Activated naive CD4-positive, alpha-beta T cell treated with anti-CD3 and anti-CD28 coated beads for 36 hours (primary cell): ENCODE results near the gene DIAPH1. TPM values are rescaled to one million over a fixed set of nuclear protein-coding genes. Genes with fewer than 3 reads are reported as not detected.

Experiments
- CTCF ChIA-PET: fragments of 350-600 bp; sonication (Branson Sonifier 250); formaldehyde crosslinking; loops from one replicate; lab custom pipeline; 2021; ENCODE audit warnings: antibody characterized with exemption; lab: Charles Lee
- DNase-seq: peaks from one replicate; pipeline ENCODE4 v3.0.0-alpha.2; 2020
- H3K27ac Mint-ChIP-seq: one replicate; pipeline ENCODE4 v1.8.0; 2021; ENCODE audit warnings: mild to moderate bottlenecking, mixed read lengths
- H3K27me3 Mint-ChIP-seq: one replicate; pipeline ENCODE4 v1.8.0; 2021; ENCODE audit warnings: low read depth, mixed read lengths
- H3K36me3 Mint-ChIP-seq: one replicate; pipeline ENCODE4 v1.8.0; 2021; ENCODE audit warnings: low read depth, mixed read lengths
- H3K4me1 Mint-ChIP-seq: one replicate; pipeline ENCODE4 v1.8.0; 2021; ENCODE audit warnings: low read depth, mixed read lengths
- H3K4me3 Mint-ChIP-seq: one replicate; pipeline ENCODE4 v1.8.0; 2021; ENCODE audit warnings: mild to moderate bottlenecking, moderate library complexity, mixed read lengths
- H3K9me3 Mint-ChIP-seq: one replicate; pipeline ENCODE4 v1.8.0; 2021; ENCODE audit warnings: mixed read lengths
- intact Hi-C: fragments of 100-400 bp; cut with micrococcal nuclease; formaldehyde crosslinking; loops from one replicate; pipeline ENCODE4 v1.15.1; 2023
- total RNA-seq, 2 experiments: library from RNA; stranded (reverse); gene quantifications; one replicate each; pipeline ENCODE4 v1.2.3, GENCODE V29; 2021

The DIAPH1 gene
- total RNA-seq, 2 experiments from 2014 or later: 165 to 169 TPM

DNA sequence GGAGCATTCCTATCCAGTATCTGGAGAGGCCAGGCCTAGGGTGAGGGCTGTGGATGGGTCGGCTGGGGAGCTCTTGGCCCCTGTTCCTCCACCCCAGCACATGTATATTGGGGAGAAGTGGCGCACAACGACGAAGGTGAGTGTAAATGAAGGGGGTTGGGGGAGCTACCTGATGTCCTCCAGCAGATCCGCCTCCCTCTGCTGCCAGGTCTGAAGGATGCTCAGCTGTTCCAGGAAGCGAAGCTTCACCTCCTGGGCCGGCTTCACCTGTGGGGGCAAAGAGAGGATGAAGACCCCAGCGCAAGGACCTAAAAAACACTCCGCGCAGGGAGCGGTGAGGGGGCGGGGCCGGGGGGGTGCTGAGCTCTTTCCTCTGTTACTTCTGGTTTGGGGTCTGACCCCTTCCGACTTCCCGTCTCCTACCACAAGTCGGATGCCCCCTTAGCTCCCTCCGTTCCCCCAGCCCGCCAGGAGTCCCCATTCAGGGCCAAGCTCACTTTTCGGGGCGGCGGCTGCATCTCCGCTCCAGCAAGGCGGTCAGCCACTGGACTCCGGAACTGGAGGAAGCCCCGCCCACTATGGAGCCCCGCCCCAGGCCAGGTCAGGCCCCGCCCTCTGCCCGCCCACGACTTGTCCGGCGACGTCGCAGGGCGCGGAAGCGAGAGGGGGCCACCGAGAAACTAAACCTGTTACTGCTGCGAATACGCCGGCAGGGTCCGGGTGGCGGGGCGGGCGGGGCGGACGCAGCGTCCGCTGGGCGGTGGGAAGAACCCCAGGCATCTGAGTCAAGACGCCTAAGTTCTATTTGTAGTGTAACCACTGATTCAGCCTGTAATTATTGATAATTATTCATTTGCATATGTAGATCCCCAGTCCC is 32.3 kb upstream of the DIAPH1 start, which contains the start of gene FCHSD1:
FCHSD1 (minus strand) TSS at position 568 of the 877 bp plus-strand sequence; CDS start at position 518, 50 bp downstream.
- H3K4me3 Mint-ChIP-seq: peak within 1 kb of the TSS; percentile 89
- peak within 1 kb of the TSS; percentile 84 for H3K27ac Mint-ChIP-seq
- no peaks in the 10 kb centered on the region for H3K36me3 Mint-ChIP-seq
- H3K4me1 Mint-ChIP-seq: peaks cover 18% of the 10 kb centered on the region
- intact Hi-C loops: loop anchor here (1.0 kb wide), 3 partner anchors 9 to 59 kb away; no protein-coding TSS in a partner anchor
- no peaks in the 10 kb centered on the region for H3K27me3 Mint-ChIP-seq
- peak; percentile 86 for DNase-seq
- H3K9me3 Mint-ChIP-seq: no peaks in the 10 kb centered on the region
- CTCF ChIA-PET: interaction anchor here (0.6 to 2.6 kb wide), 13 partner anchors 8 to 322 kb away, joined by 3 to 14 read pairs (median 3); partner anchors contain the start of genes HDAC3, RELL2 and RNF14

DNA sequence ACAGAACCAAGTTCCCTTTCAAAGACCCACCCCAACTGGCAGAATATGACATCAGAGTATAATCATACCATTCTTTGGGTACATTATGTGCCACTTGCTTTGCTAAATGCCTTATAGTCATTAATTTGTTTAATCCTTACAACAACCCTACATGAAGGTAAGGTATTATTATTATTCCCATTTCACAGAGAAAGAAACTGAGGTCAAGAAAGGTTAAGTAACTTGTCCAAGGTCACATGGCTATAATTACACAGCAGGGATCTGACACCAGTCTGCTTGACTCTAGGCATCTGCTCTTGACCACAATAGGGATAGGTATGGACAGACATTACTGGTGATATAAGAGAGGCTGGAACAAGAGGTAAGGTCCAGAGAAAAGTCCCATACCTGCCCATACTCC is 31.2 kb upstream of the DIAPH1 start:
- Mint-ChIP-seq H3K36me3 (peaks cover 2% of the 10 kb centered on the region), H3K4me1 (peaks cover 18% of the 10 kb centered on the region), H3K9me3 (no peaks in the 10 kb centered on the region), H3K4me3 (peak overlapping the region; percentile 89), H3K27me3 (no peaks in the 10 kb centered on the region), H3K27ac (no peak overlapping the region)
- no peak for DNase-seq
- CTCF ChIA-PET: interaction anchor here (2.6 kb wide), 1 partner anchor 15 kb away, joined by 14 read pairs; no protein-coding TSS in a partner anchor
- intact Hi-C loops: no loop called here

DNA sequence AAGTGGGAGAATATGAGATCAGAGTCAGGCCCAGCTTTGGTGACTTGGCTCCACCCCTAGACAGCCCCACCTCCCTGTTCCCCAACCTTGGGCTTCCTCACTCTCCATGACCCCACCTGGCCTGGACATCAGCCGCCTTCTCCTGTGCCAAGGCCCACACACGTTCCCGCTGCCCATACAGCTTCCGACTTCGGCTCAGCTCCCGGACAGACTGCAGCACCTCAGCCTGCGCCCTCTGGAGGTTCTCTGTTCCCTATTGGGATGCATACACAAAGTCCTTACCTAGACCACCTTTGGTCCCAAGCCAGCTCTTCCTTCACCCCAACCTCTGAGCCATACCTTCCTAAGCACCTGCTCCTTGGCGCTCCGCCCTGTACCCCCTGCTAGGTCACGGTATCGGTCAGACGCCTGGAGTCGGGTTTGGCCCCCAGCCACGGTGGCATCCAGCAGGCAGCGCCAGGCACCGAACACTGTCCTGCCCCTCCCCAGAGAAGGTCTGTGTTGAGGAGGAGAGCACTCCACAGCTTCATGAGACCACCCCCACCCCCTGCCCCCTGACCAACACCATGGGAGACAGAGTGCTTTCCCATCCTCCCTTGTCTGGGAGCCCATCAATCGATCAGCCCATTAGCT is 30.4 kb upstream of the DIAPH1 start:
- DNase-seq: no peak
- intact Hi-C loops: no loop called here
- CTCF ChIA-PET: interaction anchor here (2.6 kb wide), 1 partner anchor 15 kb away, joined by 14 read pairs; no protein-coding TSS in a partner anchor
- Mint-ChIP-seq H3K36me3 (peaks cover 3% of the 10 kb centered on the region), H3K4me1 (peaks cover 18% of the 10 kb centered on the region), H3K9me3 (no peaks in the 10 kb centered on the region), H3K4me3 (no peak overlapping the region), H3K27me3 (no peaks in the 10 kb centered on the region), H3K27ac (no peak overlapping the region)

DNA sequence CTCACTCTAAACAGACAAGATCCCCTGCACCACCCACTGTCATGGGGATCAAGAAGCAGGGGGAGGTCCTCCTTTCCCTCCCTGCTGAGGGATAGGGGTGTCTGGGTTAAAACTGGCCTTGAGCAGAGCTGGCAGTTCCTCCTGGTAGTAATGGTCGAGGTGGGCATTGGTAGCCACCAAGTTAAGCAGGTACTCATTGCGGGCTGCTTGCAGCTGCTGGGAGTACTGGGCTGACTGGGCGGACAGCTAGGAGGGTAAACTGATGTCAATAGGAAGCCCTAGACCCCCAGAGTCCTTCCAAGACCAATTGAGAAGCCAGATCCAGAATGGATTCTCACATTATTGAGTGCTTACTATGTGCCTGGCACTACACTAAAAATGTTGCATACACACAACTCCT is 29.1 kb upstream of the DIAPH1 start:
- Mint-ChIP-seq H3K27me3 (no peaks in the 10 kb centered on the region), H3K4me3 (no peak overlapping the region), H3K36me3 (peaks cover 3% of the 10 kb centered on the region), H3K9me3 (no peaks in the 10 kb centered on the region), H3K4me1 (peaks cover 18% of the 10 kb centered on the region), H3K27ac (no peak overlapping the region)
- no peak for DNase-seq
- intact Hi-C loops: no loop called here
- CTCF ChIA-PET: interaction anchor here (0.7 to 2.2 kb wide), 3 partner anchors 11 to 275 kb away, joined by 3 to 6 read pairs (median 4); no protein-coding TSS in a partner anchor

DNA sequence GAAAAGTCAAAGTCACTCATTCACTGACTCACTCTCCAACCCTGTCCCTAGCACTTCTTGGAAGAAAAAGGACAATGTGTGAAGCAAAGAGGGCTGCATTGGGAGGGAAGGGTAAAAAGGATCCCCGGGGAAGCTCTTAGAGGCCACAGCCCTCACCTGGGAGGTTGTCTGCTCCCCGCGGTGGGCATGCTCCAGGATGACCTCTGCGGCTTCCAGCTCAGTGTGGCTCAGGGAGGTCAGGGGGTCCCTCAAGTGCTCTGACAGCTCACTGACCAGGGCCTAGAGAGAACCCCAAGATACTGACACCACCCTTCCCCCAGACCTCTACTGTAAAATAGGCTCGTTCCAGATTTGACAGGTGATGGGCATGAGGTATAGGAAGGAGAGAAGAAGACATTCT is 28.4 kb upstream of the DIAPH1 start:
- intact Hi-C loops: no loop called here
- no peak overlapping the region for H3K27ac Mint-ChIP-seq
- peaks cover 3% of the 10 kb centered on the region for H3K36me3 Mint-ChIP-seq
- no peaks in the 10 kb centered on the region for H3K27me3 Mint-ChIP-seq
- no peak overlapping the region for H3K4me3 Mint-ChIP-seq
- CTCF ChIA-PET: interaction anchor here (0.7 to 2.2 kb wide), 3 partner anchors 11 to 276 kb away, joined by 3 to 6 read pairs (median 3); no protein-coding TSS in a partner anchor
- H3K9me3 Mint-ChIP-seq: no peaks in the 10 kb centered on the region
- peaks cover 14% of the 10 kb centered on the region for H3K4me1 Mint-ChIP-seq
- no peak for DNase-seq

DNA sequence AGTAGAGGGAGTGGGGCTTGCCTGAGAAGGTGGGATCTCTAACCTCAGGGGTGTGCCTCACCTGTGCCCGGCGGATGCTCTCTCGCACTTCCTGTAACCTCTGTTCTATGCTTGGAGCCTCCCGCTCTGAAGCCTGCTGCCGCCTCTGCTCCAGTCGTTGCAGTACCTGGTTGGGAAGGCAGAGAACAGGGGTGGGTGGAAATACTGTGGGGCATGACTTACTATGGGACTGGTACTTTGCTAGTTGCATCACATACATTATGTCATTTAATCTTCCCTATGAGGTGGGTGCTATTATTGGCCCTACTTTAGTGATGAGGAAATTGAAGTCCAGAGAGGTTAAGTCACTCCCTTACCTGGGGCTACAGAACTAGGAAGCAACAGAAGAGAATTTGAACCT is 27.2 kb upstream of the DIAPH1 start:
- Mint-ChIP-seq H3K36me3 (peaks cover 10% of the 10 kb centered on the region), H3K27me3 (no peaks in the 10 kb centered on the region), H3K27ac (no peak overlapping the region), H3K4me1 (peaks cover 21% of the 10 kb centered on the region), H3K4me3 (no peak overlapping the region), H3K9me3 (no peaks in the 10 kb centered on the region)
- CTCF ChIA-PET: interaction anchor here (2.2 kb wide), 1 partner anchor 13 kb away, joined by 6 read pairs; no protein-coding TSS in a partner anchor
- no peak for DNase-seq
- intact Hi-C loops: no loop called here

DNA sequence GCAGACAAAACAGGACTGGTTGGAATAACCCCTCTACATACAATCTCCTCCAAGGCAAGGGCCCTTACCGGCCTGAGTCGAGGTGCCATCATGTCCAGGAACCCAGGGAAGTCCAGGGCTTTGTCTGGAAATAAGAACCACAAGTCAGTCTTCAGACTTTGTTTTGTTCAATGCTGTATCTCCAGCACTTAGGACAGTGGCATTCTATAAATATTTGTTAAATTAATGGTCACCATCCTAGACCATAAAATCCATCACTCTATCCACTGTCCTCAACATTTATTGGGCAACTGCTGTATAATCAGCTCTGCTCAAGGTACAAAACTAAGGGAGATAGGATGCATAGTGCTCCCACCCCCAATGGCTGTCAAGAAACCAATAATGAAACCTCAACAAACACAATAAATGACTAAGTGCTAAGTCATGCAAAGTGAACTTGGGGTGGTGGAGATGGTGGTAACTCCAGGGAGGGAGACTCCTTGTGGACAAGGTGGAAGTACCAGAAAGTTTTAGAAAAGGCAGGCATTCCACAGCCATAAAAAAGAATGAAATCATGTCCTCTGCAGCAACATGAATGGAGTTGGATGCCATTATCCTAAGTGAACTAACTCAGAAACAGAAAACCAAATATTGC is 23.0 kb upstream of the DIAPH1 start:
- Mint-ChIP-seq H3K9me3 (no peaks in the 10 kb centered on the region), H3K4me3 (no peak overlapping the region), H3K27ac (peak overlapping the region; percentile 39), H3K27me3 (no peaks in the 10 kb centered on the region), H3K36me3 (peaks cover 12% of the 10 kb centered on the region), H3K4me1 (peaks cover 30% of the 10 kb centered on the region)
- intact Hi-C loops: loop anchor here (1.0 kb wide), 1 partner anchor 10 kb away; the partner anchor contains the start of gene FCHSD1
- CTCF ChIA-PET: interaction anchor here (1.0 to 2.7 kb wide), 7 partner anchors 9 to 52 kb away, joined by 3 to 13 read pairs (median 5); partner anchors contain the start of gene DIAPH1
- peak; percentile 40 for DNase-seq

DNA sequence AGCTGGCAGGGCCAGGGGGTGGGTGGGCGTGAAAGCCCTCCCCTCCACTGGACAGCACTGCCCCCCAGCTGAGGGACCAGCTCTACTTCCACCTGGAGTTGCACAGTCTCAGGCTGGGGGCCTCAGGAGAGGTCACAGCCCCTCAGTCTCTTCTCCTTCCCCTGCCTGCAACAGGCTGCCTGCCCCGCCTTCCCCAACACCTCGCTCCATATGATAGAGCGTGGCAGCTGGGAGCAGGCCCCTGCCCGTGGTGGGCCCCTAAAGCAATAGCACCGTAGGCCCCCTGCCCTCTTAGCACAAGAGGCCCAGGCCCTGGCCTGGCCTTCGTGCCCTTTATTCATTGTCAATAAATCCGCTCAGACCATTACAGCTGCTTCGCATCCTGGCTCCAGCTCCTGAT is 21.9 kb upstream of the DIAPH1 start:
- peaks cover 36% of the 10 kb centered on the region for H3K4me1 Mint-ChIP-seq
- no peaks in the 10 kb centered on the region for H3K9me3 Mint-ChIP-seq
- CTCF ChIA-PET: interaction anchor here (1.1 to 1.7 kb wide), 3 partner anchors 10 to 49 kb away, joined by 3 to 7 read pairs (median 5); partner anchors contain the start of gene DIAPH1
- no peaks in the 10 kb centered on the region for H3K27me3 Mint-ChIP-seq
- intact Hi-C loops: no loop called here
- H3K4me3 Mint-ChIP-seq: no peak overlapping the region
- no peak for DNase-seq
- peaks cover 12% of the 10 kb centered on the region for H3K36me3 Mint-ChIP-seq
- H3K27ac Mint-ChIP-seq: no peak overlapping the region

DNA sequence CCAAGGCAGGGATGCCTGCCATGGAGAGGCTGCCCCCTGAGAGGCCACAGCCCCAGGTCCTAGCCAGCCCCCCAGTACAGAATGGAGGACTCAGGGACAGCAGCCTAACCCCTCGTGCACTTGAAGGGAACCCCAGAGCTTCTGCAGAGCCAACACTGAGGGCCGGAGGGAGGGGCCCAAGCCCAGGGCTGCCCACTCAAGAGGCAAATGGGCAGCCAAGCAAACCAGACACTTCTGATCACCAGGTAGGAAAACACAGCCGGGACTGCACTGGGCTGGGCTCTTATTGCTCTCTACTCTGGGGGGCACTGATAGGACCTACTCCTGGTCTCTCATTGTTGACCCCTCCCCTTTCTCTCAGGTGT is 21.2 kb upstream of the DIAPH1 start:
- H3K9me3 Mint-ChIP-seq: no peaks in the 10 kb centered on the region
- no peak overlapping the region for H3K27ac Mint-ChIP-seq
- H3K27me3 Mint-ChIP-seq: no peaks in the 10 kb centered on the region
- peaks cover 42% of the 10 kb centered on the region for H3K4me1 Mint-ChIP-seq
- peaks cover 10% of the 10 kb centered on the region for H3K36me3 Mint-ChIP-seq
- no peak overlapping the region for H3K4me3 Mint-ChIP-seq
- CTCF ChIA-PET: interaction anchor here (5.0 kb wide), 1 partner anchor 47 kb away, joined by 63 read pairs; no protein-coding TSS in a partner anchor
- DNase-seq: no peak
- intact Hi-C loops: no loop called here

DNA sequence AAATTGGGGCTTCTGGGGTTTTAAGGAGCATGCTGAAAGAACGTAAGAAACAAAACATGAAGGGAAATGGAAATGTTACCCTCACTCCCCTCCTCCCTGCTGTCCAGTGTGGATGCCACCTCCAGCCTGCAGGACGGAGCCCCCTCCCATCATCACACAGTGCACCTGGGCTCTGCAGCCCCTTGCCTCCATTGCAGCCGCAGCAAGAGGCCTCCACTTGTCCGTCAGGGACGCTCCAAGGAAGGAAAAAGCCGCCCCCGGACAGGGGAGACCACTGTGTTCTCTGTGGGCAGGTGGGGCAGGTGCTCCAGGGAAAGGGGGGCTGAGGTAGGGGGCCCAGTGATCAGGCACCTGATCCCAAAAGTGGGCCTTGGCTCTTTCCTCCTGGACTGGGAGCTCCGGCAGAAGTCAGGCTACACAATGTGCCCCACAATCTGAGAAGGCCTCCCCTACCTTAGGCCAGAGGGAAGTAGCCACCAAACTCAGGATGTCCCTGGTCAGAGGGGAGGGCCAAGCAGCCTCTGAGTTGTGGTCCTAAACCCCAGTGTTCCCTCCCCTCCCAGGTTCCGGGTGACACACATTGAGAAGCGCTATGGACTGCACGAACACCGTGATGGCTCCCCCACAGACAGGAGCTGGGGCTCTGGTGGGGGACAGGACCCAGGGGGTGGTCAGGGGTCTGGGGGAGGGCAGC is 20.7 kb upstream of the DIAPH1 start:
- Mint-ChIP-seq H3K4me1 (peaks cover 47% of the 10 kb centered on the region), H3K9me3 (no peaks in the 10 kb centered on the region), H3K36me3 (peaks cover 9% of the 10 kb centered on the region), H3K4me3 (no peak overlapping the region), H3K27me3 (no peaks in the 10 kb centered on the region), H3K27ac (no peak overlapping the region)
- CTCF ChIA-PET: interaction anchor here (4.3 to 5.0 kb wide), 2 partner anchors 20 to 47 kb away, joined by 36 to 63 read pairs; partner anchors contain the start of gene DIAPH1
- no peak for DNase-seq
- intact Hi-C loops: loop anchor here (5.0 kb wide), 1 partner anchor 937 kb away; the partner anchor contains the start of gene ZMAT2

DNA sequence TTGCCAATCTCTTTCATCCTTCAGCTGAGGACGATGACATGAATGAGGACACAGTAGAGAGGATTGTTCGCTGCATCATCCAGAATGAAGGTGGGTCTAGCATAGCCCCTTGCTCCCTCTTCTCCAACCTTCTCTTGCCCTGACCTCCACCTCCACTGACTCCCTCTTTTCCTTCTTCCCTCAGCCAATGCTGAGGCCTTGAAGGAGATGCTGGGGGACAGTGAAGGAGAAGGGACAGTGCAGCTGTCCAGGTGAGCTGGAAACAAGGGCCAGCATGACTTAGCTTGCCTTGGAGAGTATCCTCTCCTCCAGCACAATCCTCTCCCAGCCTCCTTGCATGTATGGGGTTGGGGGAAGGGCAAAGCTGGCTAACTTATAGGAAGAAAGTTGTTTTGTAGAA is 20.0 kb upstream of the DIAPH1 start:
- peaks cover 9% of the 10 kb centered on the region for H3K36me3 Mint-ChIP-seq
- H3K27ac Mint-ChIP-seq: peak overlapping the region; percentile 87
- peaks cover 53% of the 10 kb centered on the region for H3K4me1 Mint-ChIP-seq
- no peak for DNase-seq
- no peaks in the 10 kb centered on the region for H3K9me3 Mint-ChIP-seq
- no peaks in the 10 kb centered on the region for H3K27me3 Mint-ChIP-seq
- CTCF ChIA-PET: interaction anchor here (0.8 to 5.0 kb wide), 7 partner anchors 19 to 240 kb away, joined by 3 to 63 read pairs (median 3); partner anchors contain the start of genes DIAPH1 and PCDH1
- peak overlapping the region; percentile 93 for H3K4me3 Mint-ChIP-seq
- intact Hi-C loops: loop anchor here (1.0 to 5.0 kb wide), 2 partner anchors 13 to 936 kb away; partner anchors contain the start of genes FCHSD1 and ZMAT2
